Gastrocnemius medialis (tissue), 4 donors: Measurements from ENCODE around the gene NELL2. TPM values are rescaled to one million over a fixed set of nuclear protein-coding genes. Genes with fewer than 3 reads are reported as not detected.

Source experiments
- ATAC-seq, 2 donors: fragments of 150-250 bp; one replicate each; pipeline ENCODE4 v1.9.1; 2016
- DNase-seq, 2 donors: peaks; one replicate each; pipeline ENCODE4 v3.0.0-alpha.2; 2019
- H3K27ac ChIP-seq, 4 donors: fragments of 200-600 bp; sonication (generic); 1 replicate in 1 of 4; 2 replicates in 3 of 4; pipeline ENCODE4 v1.5.1; 2016 to 2018; ENCODE audit warnings: mild to moderate bottlenecking in 2 of 4, moderate library complexity in 1 of 4
- H3K27me3 ChIP-seq, 3 donors: fragments of 200-600 bp; sonication (generic) in 2 of 3; 1 replicate in 1 of 3; 2 replicates in 2 of 3; pipeline versions ENCODE4 v1.5.1 to v1.6.0; 2016 to 2019; ENCODE audit warnings: mild to moderate bottlenecking in 1 of 3, moderate library complexity in 1 of 3
- H3K36me3 ChIP-seq, 2 donors: fragments of 200-600 bp; sonication (generic) in 1 of 2; one replicate each; pipeline ENCODE4 v1.5.1; 2017 to 2018
- H3K4me1 ChIP-seq, 2 donors: fragments of 200-600 bp; sonication (generic) in 1 of 2; one replicate each; pipeline ENCODE4 v1.5.1; 2016 to 2017; ENCODE audit warnings: mild to moderate bottlenecking in 2 of 2
- H3K4me3 ChIP-seq, 4 donors: fragments of 200-600 bp; sonication (generic) in 3 of 4; 1 replicate in 1 of 4; 2 replicates in 3 of 4; pipeline ENCODE4 v1.5.1; 2016 to 2019; ENCODE audit warnings: mild to moderate bottlenecking in 2 of 4
- H3K9me3 ChIP-seq, 3 donors: fragments of 200-600 bp; sonication (generic) in 2 of 3; 1 replicate in 1 of 3; 2 replicates in 2 of 3; pipeline ENCODE4 v1.5.1; 2016 to 2019
- CTCF ChIP-seq, 5 experiments: fragments of 450-650 bp in 3 of 5; fragments of 200-600 bp in 2 of 5; sonication (generic) in 2 of 5; IDR thresholded peaks in 4 of 5; conservative IDR thresholded peaks in 1 of 5; 1 replicate in 4 of 5; 2 replicates in 1 of 5; pipeline ENCODE4 v1.5.1; 2016 to 2019; ENCODE audit warnings: antibody characterized with exemption in 5 of 5, mild to moderate bottlenecking in 3 of 5, moderate library complexity in 3 of 5
- POLR2A ChIP-seq, 2 donors: fragments of 450-650 bp; IDR thresholded peaks; one replicate each; pipeline ENCODE4 v1.6.1; 2017; ENCODE audit warnings: antibody characterized with exemption in 2 of 2, mild to moderate bottlenecking in 2 of 2, moderate library complexity in 2 of 2
- in situ Hi-C, 4 donors: fragments of 200-750 bp; cut with MboI; loops; one replicate each; pipeline versions ENCODE4 v1.15.0 to v1.8.0; 2017; ENCODE audit warnings: low sequenced_read_pairs in 4 of 4
- intact Hi-C: fragments of 100-400 bp; cut with DNase I; formaldehyde crosslinking; loops from one replicate; pipeline ENCODE4 v1.15.1; 2023; ENCODE audit warnings: low total_unique reads
- total RNA-seq, 4 donors: library from RNA; depleted of rRNA; stranded (reverse); fragments of >200 nt; gene quantifications; one replicate each; pipeline versions ENCODE4 v1.1.0 to v1.2.3, GENCODE V29; 2016

NELL2 gene
- total RNA-seq, 4 donors from 2014 or later = 0.58 to 0.82 TPM; not detected in 2

- Histone ChIP-seq H3K4me3 (no peak overlapping the region), H3K36me3 (no peaks in the 10 kb centered on the region), H3K4me1 (no peaks in the 10 kb centered on the region), H3K9me3 (no peaks in the 10 kb centered on the region), H3K27ac (no peak overlapping the region), H3K27me3 (no peaks in the 10 kb centered on the region)
- in situ Hi-C loops (no loop called here), intact Hi-C loops (no loop called here)
- TF ChIP-seq POLR2A (IDR thresholded peaks at IDR 0.05) = no peak
- ATAC-seq (no peak), DNase-seq (no peak)
Observed at GRCh38 chr12:44563486-44563885, 312.6 kb downstream of the NELL2 start.

- no peaks in the 10 kb centered on the region for H3K36me3 ChIP-seq
- H3K27me3 ChIP-seq = no peaks in the 10 kb centered on the region
- DNase-seq (no peak), ATAC-seq (no peak)
- in situ Hi-C loops = no loop called here
- TF ChIP-seq POLR2A (IDR thresholded peaks at IDR 0.05) = no peak
- no peak for TF ChIP-seq CTCF (IDR thresholded peaks at IDR 0.05 in 4 of 5, conservative IDR thresholded peaks at IDR 0.05 in 1 of 5)
- H3K27ac ChIP-seq = no peak overlapping the region
- H3K4me1 ChIP-seq = no peaks in the 10 kb centered on the region
- intact Hi-C loops = no loop called here
- H3K4me3 ChIP-seq = no peak overlapping the region
- no peaks in the 10 kb centered on the region for H3K9me3 ChIP-seq
Observed at GRCh38 chr12:44558340-44559100, 317.6 kb downstream of the NELL2 start.

GRCh38 chr12:44555454-44555853 lies 320.7 kb downstream of the NELL2 start:
- ATAC-seq (no peak), DNase-seq (no peak)
- in situ Hi-C loops (no loop called here), intact Hi-C loops (no loop called here)
- no peaks in the 10 kb centered on the region for H3K36me3 ChIP-seq
- H3K4me3 ChIP-seq = no peak overlapping the region
- H3K9me3 ChIP-seq = no peaks in the 10 kb centered on the region
- no peak overlapping the region for H3K27ac ChIP-seq
- H3K4me1 ChIP-seq = no peaks in the 10 kb centered on the region
- no peak for TF ChIP-seq CTCF (IDR thresholded peaks at IDR 0.05 in 4 of 5, conservative IDR thresholded peaks at IDR 0.05 in 1 of 5)
- TF ChIP-seq POLR2A (IDR thresholded peaks at IDR 0.05) = no peak
- no peaks in the 10 kb centered on the region for H3K27me3 ChIP-seq

- in situ Hi-C loops (no loop called here), intact Hi-C loops (no loop called here)
- ATAC-seq (no peak), DNase-seq (no peak)
- no peak for TF ChIP-seq POLR2A (IDR thresholded peaks at IDR 0.05)
- TF ChIP-seq CTCF (IDR thresholded peaks at IDR 0.05 in 4 of 5, conservative IDR thresholded peaks at IDR 0.05 in 1 of 5) = no peak
- Histone ChIP-seq H3K27me3 (no peaks in the 10 kb centered on the region), H3K27ac (no peak overlapping the region), H3K9me3 (no peaks in the 10 kb centered on the region), H3K36me3 (no peaks in the 10 kb centered on the region), H3K4me1 (no peaks in the 10 kb centered on the region), H3K4me3 (no peak overlapping the region)
Observed at GRCh38 chr12:44551631-44552030, 324.5 kb downstream of the NELL2 start.

- H3K4me3 ChIP-seq = no peak overlapping the region
- H3K27ac ChIP-seq = no peak overlapping the region
- no peaks in the 10 kb centered on the region for H3K9me3 ChIP-seq
- no peaks in the 10 kb centered on the region for H3K27me3 ChIP-seq
- ATAC-seq (no peak), DNase-seq (no peak)
- TF ChIP-seq POLR2A (IDR thresholded peaks at IDR 0.05) = no peak
- no peaks in the 10 kb centered on the region for H3K36me3 ChIP-seq
- no peaks in the 10 kb centered on the region for H3K4me1 ChIP-seq
- in situ Hi-C loops (no loop called here), intact Hi-C loops (no loop called here)
Observed at GRCh38 chr12:44550377-44550776, 325.7 kb downstream of the NELL2 start.

GRCh38 chr12:44546060-44546459 lies 330.1 kb downstream of the NELL2 start:
- H3K4me1 ChIP-seq = no peaks in the 10 kb centered on the region
- no peaks in the 10 kb centered on the region for H3K36me3 ChIP-seq
- no peaks in the 10 kb centered on the region for H3K27me3 ChIP-seq
- H3K9me3 ChIP-seq = no peaks in the 10 kb centered on the region
- in situ Hi-C loops (no loop called here), intact Hi-C loops (no loop called here)
- no peak for ATAC-seq
- no peak overlapping the region for H3K27ac ChIP-seq
- TF ChIP-seq CTCF (IDR thresholded peaks at IDR 0.05 in 4 of 5, conservative IDR thresholded peaks at IDR 0.05 in 1 of 5) (no peak), POLR2A (IDR thresholded peaks at IDR 0.05) (no peak)
- H3K4me3 ChIP-seq = no peak overlapping the region
- no peak for DNase-seq
